B cell (primary cell): ENCODE measurements around the gene IGFLR1. TPM values are rescaled to one million over a fixed set of nuclear protein-coding genes. Genes with fewer than 3 reads are reported as not detected.

ENCODE experiments used
- ATAC-seq: fragments of 200-7000 bp; cut with Tn5 transposase; one replicate; pipeline ENCODE4 v1.10.0; 2021; ENCODE audit warnings: low read depth, mild to moderate bottlenecking, moderate number of reproducible peaks, moderate library complexity
- CTCF ChIA-PET: fragments of 350-600 bp; sonication (Branson Sonifier 250); formaldehyde crosslinking; loops from one replicate; lab custom pipeline; 2021; ENCODE audit warnings: antibody characterized with exemption, inconsistent platforms; lab: Charles Lee
- POLR2A ChIA-PET: fragments of 350-600 bp; sonication (Branson Sonifier 250); formaldehyde crosslinking; loops from one replicate; lab custom pipeline; 2021; ENCODE audit warnings: antibody characterized with exemption; lab: Charles Lee
- DNase-seq: peaks from one replicate; pipeline ENCODE4 v3.0.0; 2013
- H2AFZ ChIP-seq: 2 replicates; pipeline ENCODE4 v1.6.1; 2012; ENCODE audit warnings: mild to moderate bottlenecking, low read depth, low read length; ENCODE audit not compliant: insufficient read depth, poor library complexity, severe bottlenecking
- H3K27ac ChIP-seq, 2 donors: 1 replicate in 1 of 2; 2 replicates in 1 of 2; pipeline ENCODE4 v1.5.1; 2012 to 2013; ENCODE audit warnings: low read length in 2 of 2, mild to moderate bottlenecking in 2 of 2, moderate library complexity in 1 of 2
- H3K27me3 ChIP-seq, 4 experiments: fragments of 200-600 bp in 1 of 4; sonication (generic) in 1 of 4; replicated peaks in 1 of 4; 1 replicate in 2 of 4; 2 replicates in 2 of 4; pipeline versions ENCODE4 v1.6.1 to v1.7.0; 2013 to 2016; ENCODE audit warnings: low read length in 3 of 4, mild to moderate bottlenecking in 2 of 4, mixed read lengths in 1 of 4, moderate library complexity in 1 of 4; ENCODE audit not compliant: insufficient read depth in 4 of 4, control insufficient read depth in 3 of 4; ENCODE audit errors: control extremely low read depth in 1 of 4
- H3K36me3 ChIP-seq, 2 experiments: replicated peaks in 1 of 2; 1 replicate in 1 of 2; 2 replicates in 1 of 2; pipeline versions ENCODE4 v1.6.1 to v1.7.1; 2013; ENCODE audit warnings: low read length in 1 of 2; ENCODE audit not compliant: insufficient read depth in 2 of 2, control insufficient read depth in 1 of 2; ENCODE audit errors: control extremely low read depth in 1 of 2, extremely low read depth in 1 of 2
- H3K4me1 ChIP-seq, 2 donors: fragments of 200-600 bp in 1 of 2; sonication (generic) in 1 of 2; 1 replicate in 1 of 2; 2 replicates in 1 of 2; pipeline versions ENCODE4 v1.5.1 to v1.6.1; 2013 to 2017; ENCODE audit warnings: low read length in 2 of 2; ENCODE audit not compliant: control insufficient read depth in 2 of 2, insufficient read depth in 2 of 2
- H3K4me2 ChIP-seq: replicated peaks from 2 replicates; pipeline ENCODE3; 2012; ENCODE audit warnings: mild to moderate bottlenecking, low read depth, low read length; ENCODE audit not compliant: poor library complexity, severe bottlenecking
- H3K4me3 ChIP-seq, 5 experiments: fragments of 200-600 bp in 1 of 5; sonication (generic) in 1 of 5; 1 replicate in 3 of 5; 2 replicates in 2 of 5; pipeline versions ENCODE4 v1.5.1 to v1.7.0; 2011 to 2016; ENCODE audit warnings: low read length in 4 of 5, mild to moderate bottlenecking in 4 of 5, low read depth in 2 of 5, control low read depth in 1 of 5, moderate library complexity in 1 of 5; ENCODE audit not compliant: insufficient read depth in 1 of 5; ENCODE audit errors: control extremely low read depth in 1 of 5, extremely low read depth in 1 of 5
- H3K79me2 ChIP-seq: fragments of 200-600 bp; sonication (generic); one replicate; pipeline ENCODE4 v1.6.0; 2016; ENCODE audit warnings: low read length; ENCODE audit not compliant: control insufficient read depth, insufficient read depth
- H3K9ac ChIP-seq: fragments of 200-600 bp; sonication (generic); 2 replicates; pipeline ENCODE4 v1.6.1; 2017; ENCODE audit warnings: mild to moderate bottlenecking, low read length, moderate library complexity
- H3K9me3 ChIP-seq, 3 donors: one replicate each; pipeline versions ENCODE4 v1.6.1 to v1.7.1; 2013; ENCODE audit warnings: low read length in 2 of 3; ENCODE audit not compliant: control insufficient read depth in 2 of 3, insufficient read depth in 1 of 3; ENCODE audit errors: control extremely low read depth in 1 of 3
- H4K20me1 ChIP-seq: 2 replicates; pipeline ENCODE4 v1.6.0; 2012; ENCODE audit warnings: mild to moderate bottlenecking, low read length; ENCODE audit not compliant: insufficient read depth, control insufficient read depth, poor library complexity, severe bottlenecking
- H3K27ac Mint-ChIP-seq: one replicate; pipeline ENCODE4 v1.8.0; 2021; ENCODE audit warnings: mixed read lengths
- H3K27me3 Mint-ChIP-seq: one replicate; pipeline ENCODE4 v1.8.0; 2021; ENCODE audit warnings: mixed read lengths
- H3K4me1 Mint-ChIP-seq: one replicate; pipeline ENCODE4 v1.8.0; 2021; ENCODE audit warnings: mixed read lengths
- H3K4me3 Mint-ChIP-seq: one replicate; pipeline ENCODE4 v1.8.0; 2021; ENCODE audit warnings: mixed read lengths
- H3K9me3 Mint-ChIP-seq: one replicate; pipeline ENCODE4 v1.8.0; 2022; ENCODE audit warnings: mixed read lengths; ENCODE audit not compliant: insufficient read depth
- CTCF ChIP-seq: fragments of 200-600 bp; IDR thresholded peaks from one replicate; pipeline ENCODE4 v1.8.0; 2022; ENCODE audit warnings: antibody characterized with exemption, mild to moderate bottlenecking
- EZH2 ChIP-seq: IDR thresholded peaks from 2 replicates; pipeline ENCODE4 v1.6.1; 2012; ENCODE audit warnings: borderline replicate concordance, low read depth, mild to moderate bottlenecking, moderate library complexity, low read length; ENCODE audit not compliant: insufficient read depth, poor library complexity, severe bottlenecking
- WGBS: methylation state at CpG from one replicate; pipeline ENCODE4 v1.1.5; 2013; ENCODE audit warnings: missing lambda C conversion rate; ENCODE audit not compliant: insufficient coverage; 5-methylcytosine and 5-hydroxymethylcytosine counted together
- intact Hi-C: fragments of 100-400 bp; cut with micrococcal nuclease; formaldehyde crosslinking; loops from one replicate; pipeline ENCODE4 v1.10.0; 2022
- polyA plus RNA-seq: library from polyadenylated mRNA; depleted of rRNA; stranded (reverse); fragments of >200 nt; gene quantifications from 2 replicates; pipeline ENCODE4 v1.2.3, GENCODE V29; 2012
- total RNA-seq, 2 donors: library from RNA; stranded (reverse); fragments of 120-200 nt in 1 of 2; gene quantifications; 1 replicate in 1 of 2; 2 replicates in 1 of 2; pipeline versions ENCODE4 v1.2.3 to v1.2.4, GENCODE V29; 2013 to 2022

IGFLR1 gene
- total and polyA plus RNA-seq, 2 donors (not counting 1 experiment from before 2014, with no cell fraction given), result 130 to 245 TPM

- H3K4me3 ChIP-seq, result no peak overlapping the region
- no peak overlapping the region for H3K27ac ChIP-seq
- TF ChIP-seq CTCF (no peak), EZH2 (no peak)
- ATAC-seq (no peak), DNase-seq (no peak)
- intact Hi-C loops, result no loop called here
- no peak overlapping the region for H2AFZ ChIP-seq
- no peak overlapping the region for H3K4me2 ChIP-seq
- H3K79me2 ChIP-seq, result peaks cover 55% of the 10 kb centered on the region
- H3K36me3 ChIP-seq, result peaks cover 7 to 87% of the 10 kb centered on the region in 2 experiments
- no peak overlapping the region for H3K9ac ChIP-seq
- no peaks in the 10 kb centered on the region for H3K27me3 Mint-ChIP-seq
- no peak overlapping the region for H3K4me3 Mint-ChIP-seq
- H3K4me1 ChIP-seq, result no peaks in the 10 kb centered on the region
- ChIA-PET POLR2A (no interaction called here), CTCF (no interaction called here)
- H3K4me1 Mint-ChIP-seq, result peaks cover 6% of the 10 kb centered on the region
- no peaks in the 10 kb centered on the region for H3K9me3 Mint-ChIP-seq
- 93% methylated on average over 11 of the region's 11 CpGs for WGBS
- peaks cover 43% of the 10 kb centered on the region for H4K20me1 ChIP-seq
- H3K9me3 ChIP-seq, result no peaks in the 10 kb centered on the region
- H3K27ac Mint-ChIP-seq, result no peak overlapping the region
- H3K27me3 ChIP-seq, result no peaks in the 10 kb centered on the region
Measured at GRCh38 chr19:35729763-35730162, 12.5 kb downstream of the IGFLR1 start.

- Mint-ChIP-seq H3K9me3 (no peaks in the 10 kb centered on the region), H3K4me3 (no peak overlapping the region), H3K27me3 (no peaks in the 10 kb centered on the region), H3K27ac (no peak overlapping the region), H3K4me1 (peaks cover under 1% of the 10 kb centered on the region)
- H2AFZ ChIP-seq, result no peak overlapping the region
- H4K20me1 ChIP-seq, result peaks cover 45% of the 10 kb centered on the region
- H3K9ac ChIP-seq, result no peak overlapping the region
- H3K9me3 ChIP-seq, result no peaks in the 10 kb centered on the region
- DNase-seq (no peak), ATAC-seq (no peak)
- intact Hi-C loops, result no loop called here
- WGBS, result over 99% methylated on average over 16 of the region's 18 CpGs
- H3K27me3 ChIP-seq, result no peaks in the 10 kb centered on the region
- H3K36me3 ChIP-seq, result peaks cover 7 to 91% of the 10 kb centered on the region in 2 experiments
- no peaks in the 10 kb centered on the region for H3K4me1 ChIP-seq
- H3K4me2 ChIP-seq, result no peak overlapping the region
- H3K4me3 ChIP-seq, result no peak overlapping the region
- H3K79me2 ChIP-seq, result peaks cover 55% of the 10 kb centered on the region
- TF ChIP-seq CTCF (no peak), EZH2 (no peak)
- ChIA-PET POLR2A (no interaction called here), CTCF (no interaction called here)
- H3K27ac ChIP-seq, result no peak overlapping the region
Measured at GRCh38 chr19:35729021-35729420, 13.2 kb downstream of the IGFLR1 start.
